Endometrial microvascular endothelial cells (primary cell): ENCODE measurements around the gene GARNL3. TPM values are rescaled to one million over a fixed set of nuclear protein-coding genes. Genes with fewer than 3 reads are reported as not detected.

ENCODE experiments used
- in situ Hi-C: cut with HindIII; loops from 2 replicates; pipeline ENCODE4 v1.10.0; 2017; ENCODE audit warnings: low sequenced_read_pairs, low pct_unique_long_range_greater_than_20kb; ENCODE audit errors: inconsistent ontology term
- total RNA-seq: library from RNA; depleted of rRNA; stranded (reverse); fragments of >200 nt; gene quantifications from one replicate; pipeline ENCODE4 v1.2.3, GENCODE V29; 2015; ENCODE audit errors: inconsistent ontology term

The GARNL3 gene
- total RNA-seq, 1 donor from 2014 or later, result 6.2 TPM

DNA sequence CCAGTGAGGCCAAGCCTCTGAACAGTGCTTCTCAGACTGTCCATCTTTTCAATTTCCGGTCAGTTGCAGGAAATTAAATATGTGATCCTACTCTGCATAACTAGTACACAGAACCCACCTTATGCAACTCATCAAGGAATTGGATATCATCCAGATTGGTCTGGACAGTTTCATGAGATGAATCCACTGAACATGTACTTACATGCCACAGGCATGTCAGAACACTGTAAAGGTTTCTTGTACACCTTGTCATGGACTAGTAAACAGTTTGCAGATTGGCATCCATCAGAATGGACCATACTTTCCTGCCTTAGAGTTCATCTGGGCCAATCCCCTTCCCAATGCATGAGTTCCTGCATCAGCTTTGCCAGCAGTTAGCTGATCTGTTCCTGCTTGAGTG lies 30.4 kb downstream of the GARNL3 start:
- in situ Hi-C loops, result loop anchor here (10.0 kb wide), 1 partner anchor 110 kb away; no protein-coding TSS in a partner anchor

DNA sequence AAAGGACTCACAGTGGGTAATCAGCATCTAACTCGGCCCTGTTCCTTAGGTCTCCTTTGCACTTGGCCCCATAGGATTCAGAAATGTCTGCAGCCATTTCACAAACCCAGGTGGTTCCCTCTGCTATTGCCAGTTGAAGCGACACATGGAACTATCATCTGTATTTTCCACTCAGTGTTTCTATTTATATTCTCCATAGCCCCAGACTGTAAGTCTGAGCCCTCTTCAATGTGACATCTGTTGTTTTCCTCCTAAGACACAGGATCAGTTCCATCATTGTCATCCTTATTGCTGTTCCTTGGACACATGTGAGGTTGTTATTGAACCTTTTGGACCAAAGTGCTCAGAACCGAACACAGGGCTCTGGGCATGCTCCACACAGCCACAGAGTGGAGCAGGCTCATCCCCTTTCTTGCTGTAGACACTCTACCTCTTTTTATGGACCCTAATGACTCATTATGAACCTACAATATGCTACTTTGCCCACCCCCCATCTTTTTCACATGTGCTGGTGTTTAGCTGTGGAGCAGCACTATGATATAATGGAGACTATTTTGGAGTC lies 36.4 kb downstream of the GARNL3 start:
- in situ Hi-C loops, result no loop called here

DNA sequence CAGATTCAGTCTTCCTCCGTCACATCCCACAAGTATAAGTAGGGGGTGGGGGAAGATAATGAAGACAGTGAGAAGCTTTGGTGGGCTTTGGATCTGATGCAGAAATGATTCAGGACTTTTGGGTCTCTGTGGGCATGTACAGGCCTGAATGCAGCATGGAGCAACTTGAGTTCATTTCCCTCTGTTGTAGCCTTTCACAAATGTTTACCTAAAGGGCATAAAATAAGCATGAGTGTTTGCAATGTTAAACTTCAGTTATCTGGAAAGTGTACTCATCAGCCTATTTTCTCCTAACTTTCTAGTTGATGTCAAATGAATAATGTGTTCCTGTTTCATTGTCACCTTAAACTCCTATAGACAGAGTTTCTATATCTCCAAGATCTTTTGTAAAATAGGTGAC lies 39.3 kb downstream of the GARNL3 start:
- in situ Hi-C loops, result no loop called here

DNA sequence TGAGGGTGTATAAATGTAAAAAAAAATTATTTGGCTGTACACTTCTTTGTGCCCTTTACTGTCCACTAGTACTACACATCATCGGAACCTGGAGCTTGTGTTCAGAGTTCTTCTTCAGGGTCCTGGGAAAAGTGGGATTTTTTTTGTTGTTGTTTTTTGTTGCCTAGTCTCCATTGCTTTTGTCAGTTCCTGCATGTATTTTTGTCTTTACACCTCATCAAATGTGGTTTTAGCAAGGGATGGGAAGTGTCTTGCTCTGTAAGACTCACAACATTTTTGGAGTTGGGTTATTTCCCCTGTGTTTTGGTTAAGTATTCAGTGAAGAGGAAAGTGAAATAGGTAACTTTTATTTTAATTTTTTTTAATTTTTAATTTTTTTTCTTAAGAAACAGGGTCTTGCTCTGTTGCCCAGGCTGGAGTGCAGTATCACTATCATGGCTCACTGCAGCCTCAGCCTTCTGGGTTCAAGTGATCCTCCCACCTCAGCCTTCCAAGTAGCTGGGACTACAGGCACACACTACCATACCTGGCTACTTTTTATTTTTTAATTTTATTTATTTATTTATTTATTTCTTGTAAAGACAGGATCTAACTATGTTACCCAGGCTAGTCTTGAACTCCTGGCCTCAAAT lies 40.7 kb downstream of the GARNL3 start:
- in situ Hi-C loops, result no loop called here

DNA sequence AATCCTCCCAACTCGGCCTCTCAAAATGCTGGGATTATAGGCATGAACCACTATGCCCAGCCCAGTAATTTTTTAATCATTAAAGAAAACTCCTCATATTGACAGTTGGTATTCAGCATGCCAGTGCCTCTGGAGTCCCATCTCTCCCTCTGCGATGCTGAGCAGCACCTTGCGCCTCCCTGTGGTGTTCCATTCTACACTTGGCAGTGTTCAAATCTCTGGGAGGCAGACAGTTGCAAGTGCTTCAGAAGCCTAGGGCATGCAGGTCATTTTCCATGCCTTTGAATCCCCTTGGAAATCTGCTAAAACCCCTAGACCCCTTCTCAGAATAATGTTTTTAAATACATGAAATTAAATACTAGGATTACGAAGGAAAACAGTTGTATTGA lies 41.3 kb downstream of the GARNL3 start:
- in situ Hi-C loops, result no loop called here

DNA sequence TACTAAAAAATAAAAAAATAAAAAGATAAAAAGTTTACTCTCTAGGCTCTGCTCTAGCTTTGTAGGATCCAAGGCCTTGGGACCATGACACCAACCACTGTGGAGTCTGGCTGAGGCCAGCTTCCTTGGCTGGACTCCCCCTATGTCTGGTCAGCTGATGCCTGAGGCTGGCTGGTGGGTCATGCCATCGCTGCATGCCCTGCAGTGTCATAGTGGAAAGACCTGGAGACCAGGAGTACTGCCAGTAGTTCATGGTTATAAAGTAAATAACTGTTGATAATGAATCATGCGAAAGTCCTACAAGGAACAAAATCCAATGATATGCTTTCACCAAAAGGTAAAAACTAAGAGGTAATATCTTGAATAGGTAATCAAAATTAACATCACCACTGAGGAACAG lies 43.2 kb downstream of the GARNL3 start:
- in situ Hi-C loops, result no loop called here

DNA sequence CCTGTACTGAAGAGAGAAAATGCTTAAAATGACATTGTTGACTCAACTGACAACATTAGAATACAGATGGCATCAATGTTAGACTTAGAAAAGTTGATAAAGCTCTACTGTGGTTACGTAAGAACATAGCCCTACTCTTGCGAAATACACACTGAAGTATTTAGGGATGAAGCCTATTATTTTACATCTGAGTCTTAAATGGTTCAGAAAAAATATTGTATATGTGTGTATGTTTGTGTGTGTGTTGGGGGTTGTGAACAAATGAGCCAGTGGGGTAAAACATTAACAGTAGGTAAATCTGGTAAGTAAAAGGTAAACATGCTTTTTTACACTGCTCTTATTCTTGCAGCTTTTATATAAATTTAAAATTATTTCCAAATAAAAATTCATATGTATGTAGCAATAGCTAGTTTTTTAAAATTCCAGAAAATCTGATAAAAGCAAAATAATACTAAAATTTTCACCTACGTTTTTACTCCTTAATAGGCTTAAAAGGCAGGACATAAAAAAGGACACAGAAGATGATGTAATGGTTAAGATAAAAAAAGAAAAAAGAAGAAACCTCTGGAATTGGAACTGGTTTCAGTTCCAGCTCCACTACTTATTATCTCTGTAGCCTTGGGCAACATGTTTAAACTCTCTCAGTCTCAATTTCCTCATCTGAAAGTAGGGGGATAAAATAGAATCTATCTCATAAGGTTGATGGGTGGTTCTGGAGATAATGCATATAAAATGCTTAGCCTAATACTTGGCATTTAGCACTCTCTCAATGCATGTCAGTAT lies 44.3 kb downstream of the GARNL3 start:
- in situ Hi-C loops, result no loop called here

DNA sequence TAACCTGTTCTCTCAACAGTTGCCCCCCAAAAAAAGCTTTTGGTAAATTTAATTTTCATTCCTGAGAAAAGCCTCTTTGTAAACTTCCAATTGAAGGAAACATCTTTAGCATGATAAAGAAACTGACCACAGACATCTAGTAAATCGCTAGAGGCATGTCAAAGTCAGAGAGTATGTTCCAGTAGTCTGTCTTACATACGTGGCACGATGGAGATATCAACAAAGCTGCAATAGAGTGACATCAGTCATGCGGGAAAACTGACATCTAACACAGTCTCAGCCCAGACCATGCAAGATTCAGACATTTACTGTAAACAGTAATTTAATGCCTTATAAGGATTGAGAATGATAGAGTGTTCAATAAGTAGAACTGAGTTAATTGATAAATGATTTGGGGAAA lies 45.1 kb downstream of the GARNL3 start:
- in situ Hi-C loops, result no loop called here

DNA sequence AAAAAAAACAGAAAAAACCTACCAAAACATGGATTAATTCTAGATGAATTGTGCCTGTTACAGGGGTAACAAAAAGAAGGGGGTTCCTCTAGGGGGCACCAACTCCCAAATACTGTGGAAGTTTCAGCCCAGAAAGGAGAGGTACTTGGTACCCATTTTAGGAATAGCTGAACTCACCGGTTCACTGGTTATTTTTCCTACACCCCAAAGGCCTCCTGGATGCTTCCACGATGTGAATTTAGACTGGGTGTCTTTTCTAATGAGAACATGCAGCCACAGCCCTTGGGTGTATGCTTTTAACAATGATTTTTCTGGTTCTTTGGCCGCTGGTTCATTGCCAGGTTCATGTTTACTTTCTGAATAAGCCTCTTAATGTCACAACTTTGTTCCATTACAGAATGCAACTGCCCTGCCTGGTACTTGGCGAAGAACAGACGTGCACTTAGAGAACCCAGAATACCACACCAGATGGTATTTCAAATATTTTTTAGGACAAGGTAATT lies 46.7 kb downstream of the GARNL3 start:
- in situ Hi-C loops, result no loop called here

DNA sequence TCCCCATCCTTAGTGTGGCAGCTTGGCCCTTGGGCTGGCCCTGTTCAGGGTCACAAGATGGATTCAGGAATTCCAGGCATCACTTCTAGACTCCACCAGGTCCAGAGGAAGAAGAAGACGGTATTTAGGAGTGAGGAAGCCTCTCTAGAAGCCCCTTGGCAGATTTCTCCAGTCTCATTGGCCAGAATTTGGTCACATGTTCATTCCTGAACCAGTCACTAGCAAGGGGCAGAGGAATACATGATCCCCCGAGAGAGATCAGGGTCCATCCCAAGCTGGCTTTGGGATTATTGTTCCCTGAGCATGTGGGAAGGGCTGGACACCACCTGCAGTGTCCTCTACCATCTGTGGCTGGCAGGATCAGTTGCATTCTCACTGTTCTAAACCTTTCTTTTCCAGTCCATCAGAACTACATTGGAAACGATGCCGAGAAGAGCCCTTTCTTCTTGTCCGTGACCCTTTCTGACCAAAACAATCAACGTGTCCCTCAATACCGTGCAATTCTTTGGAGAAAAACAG lies 48.5 kb downstream of the GARNL3 start:
- in situ Hi-C loops, result no loop called here

DNA sequence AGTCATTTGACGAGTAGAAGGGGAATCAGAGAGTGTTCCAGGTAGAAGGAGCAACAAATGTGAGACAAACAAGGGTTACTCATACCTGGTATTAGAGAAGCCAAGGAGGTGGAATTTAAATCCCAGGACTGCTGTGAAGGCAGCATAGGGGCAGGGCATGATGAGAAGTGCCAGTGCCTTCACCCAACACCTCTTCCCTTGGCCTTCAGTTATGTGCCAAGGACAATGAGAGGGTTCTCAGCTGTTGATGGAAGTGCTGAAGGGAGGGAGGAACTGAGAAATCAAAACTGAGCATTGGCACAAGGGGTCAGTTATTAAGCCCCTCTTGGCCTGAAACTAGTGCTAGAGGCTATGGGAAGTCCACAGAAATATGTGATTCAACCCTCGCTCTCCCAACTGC lies 50.3 kb downstream of the GARNL3 start:
- in situ Hi-C loops, result no loop called here

DNA sequence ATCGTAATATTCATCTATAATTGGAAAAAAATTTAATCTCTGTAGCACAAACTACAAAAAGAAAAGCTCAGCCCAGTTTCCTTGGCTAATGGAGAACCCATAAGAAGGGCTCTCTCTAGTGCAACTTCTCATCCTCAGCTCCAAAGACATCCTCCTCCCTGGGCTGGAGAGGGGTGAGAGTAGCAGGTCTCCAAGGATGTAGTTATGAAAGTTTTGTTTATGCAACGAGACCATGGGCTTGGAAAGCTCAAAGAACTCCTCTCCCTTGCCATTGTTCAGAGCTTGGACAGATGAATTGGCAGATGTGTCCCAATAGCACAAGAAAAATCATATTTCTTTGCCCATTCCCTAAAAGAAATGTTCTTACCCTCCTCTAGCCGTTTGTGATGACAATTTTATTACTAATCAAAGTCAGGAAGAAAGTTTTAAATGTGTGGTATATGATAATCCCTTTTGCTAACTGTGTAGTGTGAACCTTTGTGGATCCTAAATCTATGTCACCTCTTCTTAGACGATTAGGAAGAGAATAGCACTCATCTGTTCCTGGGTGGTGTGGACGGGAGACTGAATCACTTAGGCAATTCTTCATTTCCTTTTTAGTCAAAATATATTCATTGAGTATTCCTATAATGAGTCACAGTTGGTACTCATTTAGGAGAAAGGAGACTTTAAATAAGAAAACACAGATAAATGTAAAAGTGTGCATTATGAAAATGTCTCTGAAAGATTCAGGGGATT lies 52.2 kb downstream of the GARNL3 start:
- in situ Hi-C loops, result no loop called here

DNA sequence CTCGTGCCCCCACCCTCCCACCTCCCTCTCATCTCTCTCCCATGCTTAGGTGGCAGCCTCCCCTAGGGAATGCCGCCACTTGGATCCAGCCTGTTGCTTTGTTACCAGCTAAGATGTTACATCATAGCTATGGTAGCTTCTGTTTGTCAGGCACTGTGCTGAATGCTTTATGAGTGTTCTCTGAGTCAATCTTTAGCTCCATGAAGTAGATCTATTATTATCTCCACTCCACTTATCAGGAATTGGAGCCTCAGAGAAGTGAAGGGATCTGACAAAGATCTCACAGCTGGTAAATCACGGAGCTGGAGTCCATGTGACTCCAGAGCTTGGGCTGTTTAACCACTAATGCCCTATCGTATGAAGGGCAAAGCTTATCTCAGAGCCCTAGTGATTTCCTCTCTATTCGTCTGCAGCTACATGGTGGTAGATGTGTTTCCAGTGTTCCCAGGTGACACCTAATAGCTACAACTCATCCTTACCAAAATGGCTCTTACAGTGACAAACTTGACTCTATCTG lies 54.1 kb downstream of the GARNL3 start:
- in situ Hi-C loops, result no loop called here

DNA sequence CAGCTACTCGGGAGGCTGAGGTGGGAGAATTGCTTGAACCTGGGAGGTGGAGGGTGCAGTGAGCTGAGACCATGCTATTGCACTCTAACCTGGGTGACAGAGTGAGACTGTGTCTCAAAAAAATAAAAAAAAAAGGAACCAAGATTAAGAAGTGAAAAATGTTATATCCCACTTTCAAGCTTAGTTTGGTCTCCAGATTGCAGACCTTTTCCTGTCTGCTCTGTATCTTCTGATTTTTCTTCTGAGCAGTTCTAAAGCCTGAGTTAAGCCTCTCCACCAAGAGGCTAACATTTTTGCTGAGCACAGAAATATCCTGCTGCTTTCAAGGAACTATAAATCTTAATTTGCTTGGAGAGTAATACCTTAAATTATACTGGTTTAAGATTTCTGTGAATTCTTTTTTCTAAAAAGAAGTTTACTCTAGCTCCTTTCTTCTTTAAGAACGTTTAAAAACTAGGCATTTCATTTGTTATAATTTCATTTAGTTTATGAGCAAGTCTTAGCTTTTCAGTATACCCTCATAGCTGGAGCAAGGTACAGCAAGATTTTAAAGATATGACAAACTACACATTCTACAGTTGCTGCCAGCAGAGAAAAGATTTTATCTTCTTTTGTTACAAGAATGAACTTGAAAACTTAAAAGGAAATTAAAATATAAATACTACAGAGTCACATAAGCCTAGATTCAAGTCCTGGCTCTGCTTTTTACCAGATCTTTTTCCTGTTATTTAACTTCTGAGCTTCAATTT lies 55.0 kb downstream of the GARNL3 start:
- in situ Hi-C loops, result no loop called here

DNA sequence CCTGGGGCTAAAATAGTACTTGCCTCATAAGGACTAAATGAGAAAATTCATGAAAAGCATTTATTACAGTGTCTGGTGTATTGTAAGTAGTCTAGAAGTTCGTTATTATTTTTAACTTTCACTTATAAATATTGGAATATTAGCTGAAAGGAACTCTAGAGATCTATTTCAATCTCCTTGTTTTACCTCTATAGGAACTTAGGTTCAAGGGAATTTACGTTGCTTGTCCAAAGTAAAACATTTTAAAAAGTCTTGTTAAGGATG lies 55.5 kb downstream of the GARNL3 start:
- in situ Hi-C loops, result no loop called here

DNA sequence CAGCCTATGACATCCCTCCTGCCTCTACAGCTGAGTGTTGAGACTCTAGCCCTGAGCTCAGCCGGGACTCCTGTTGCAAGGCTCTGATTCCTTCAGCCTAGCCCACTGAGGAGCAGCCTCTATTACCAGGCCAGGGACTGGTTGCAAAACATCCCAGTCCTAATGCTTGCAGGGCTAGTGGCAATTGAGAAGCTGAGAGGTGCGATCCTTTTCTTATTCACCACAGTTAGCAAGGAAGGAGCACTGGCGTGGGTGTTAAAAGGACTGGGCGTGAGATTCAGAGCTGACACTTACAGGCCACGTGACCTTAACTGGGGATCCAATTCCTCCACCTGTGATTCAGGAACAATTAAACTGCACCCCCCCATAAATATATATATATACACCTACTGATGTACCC lies 58.8 kb downstream of the GARNL3 start:
- in situ Hi-C loops, result no loop called here

DNA sequence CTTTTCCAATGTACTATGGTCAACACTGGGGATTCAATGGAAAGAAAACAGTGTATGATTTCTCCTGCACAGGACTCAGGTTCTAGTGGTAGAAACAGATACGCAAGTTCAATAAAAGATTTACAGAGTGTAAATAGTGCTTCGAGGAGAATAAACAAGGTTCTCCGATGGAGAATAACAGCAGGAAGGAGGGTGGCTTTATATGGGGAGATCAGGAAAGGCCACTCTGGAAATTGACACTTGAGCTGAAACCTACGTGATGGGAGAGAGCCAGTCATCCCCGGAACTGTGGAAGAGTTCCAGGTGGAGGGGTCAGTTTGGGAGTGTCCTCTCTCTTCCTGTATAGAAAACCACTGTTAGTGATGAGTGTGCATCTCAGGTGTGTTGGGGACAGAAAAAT lies 65.9 kb downstream of the GARNL3 start:
- in situ Hi-C loops, result no loop called here

DNA sequence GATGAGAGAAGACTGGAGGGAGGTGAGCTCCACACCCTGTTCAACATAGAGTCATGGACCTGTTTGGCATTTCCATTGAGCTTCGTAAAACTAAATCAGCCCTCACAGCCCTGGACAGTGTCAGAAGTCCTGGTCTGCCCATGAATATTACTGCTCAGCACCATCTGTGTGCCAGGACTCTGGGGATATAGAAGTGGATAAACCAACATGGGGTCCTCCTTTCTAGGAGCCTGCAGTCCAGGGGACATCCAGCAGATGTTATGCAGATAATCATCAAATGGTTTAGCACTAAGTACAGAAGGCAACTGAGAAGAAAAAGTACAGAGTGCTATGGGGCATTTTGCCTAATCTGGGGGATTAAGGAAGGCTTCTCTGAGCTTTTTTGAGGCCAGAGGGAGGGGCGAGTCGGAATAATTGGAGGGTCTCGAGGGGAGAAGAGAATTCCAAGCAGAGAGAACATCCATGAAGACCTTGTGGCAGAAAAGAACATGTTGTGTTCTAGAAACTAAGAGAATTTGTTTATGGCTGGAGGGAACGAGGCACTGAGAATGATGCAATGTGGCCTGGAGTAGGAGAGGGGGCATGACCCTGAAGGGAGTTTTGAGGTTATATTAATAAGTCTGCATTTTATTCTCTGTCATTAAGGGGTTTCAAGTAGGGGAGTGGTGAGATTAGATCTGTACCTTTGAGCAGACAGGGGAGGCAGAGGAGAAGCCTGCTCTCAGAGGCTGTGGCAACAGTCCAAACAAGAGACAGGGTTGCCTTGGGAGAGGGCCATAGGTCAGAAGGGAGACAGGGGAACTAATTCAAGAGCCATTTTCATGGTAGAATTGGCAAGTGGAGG lies 68.9 kb downstream of the GARNL3 start:
- in situ Hi-C loops, result no loop called here
